ENCODE results near the gene IFITM5.
"Not testable (repeated sequence)": the region's sequence is repeated elsewhere in the genome, so short reads cannot be mapped to it uniquely, and the experiment has no call there.

Gene IFITM5

GRCh38 chr11:299081-299891, at the start of gene IFITM5:
TSS of gene IFITM5 (minus strand) at chr11:299526. CDS start at chr11:299490, 36 bp downstream.
- no peak for DNase-seq (ENCODE audit: low spot score)

GRCh38 chr11:346529-346928, 47.2 kb upstream of the IFITM5 start:
- no peak for DNase-seq (ENCODE audit: low spot score)

GRCh38 chr11:344836-345578, 45.7 kb upstream of the IFITM5 start:
- no peak for DNase-seq (ENCODE audit: low spot score)

- DNase-seq (ENCODE audit: low spot score) = no peak
Observed at GRCh38 chr11:342328-342727, 43.0 kb upstream of the IFITM5 start.

GRCh38 chr11:340539-341512, 41.5 kb upstream of the IFITM5 start:
- no peak for DNase-seq (ENCODE audit: low spot score)

GRCh38 chr11:339963-340362, 40.6 kb upstream of the IFITM5 start:
- DNase-seq (ENCODE audit: low spot score) = no peak

GRCh38 chr11:337711-338110, 38.4 kb upstream of the IFITM5 start:
- no peak for DNase-seq (ENCODE audit: low spot score)

GRCh38 chr11:336659-337198, 37.4 kb upstream of the IFITM5 start:
- no peak for DNase-seq (ENCODE audit: low spot score)

- no peak for DNase-seq (ENCODE audit: low spot score)
Observed at GRCh38 chr11:335779-336658, 36.7 kb upstream of the IFITM5 start.

- no peak for DNase-seq (ENCODE audit: low spot score)
Observed at GRCh38 chr11:334264-334994, 35.1 kb upstream of the IFITM5 start.

- DNase-seq (ENCODE audit: low spot score) = not testable (repeated sequence)
Observed at GRCh38 chr11:333616-334263, 34.4 kb upstream of the IFITM5 start.

- DNase-seq (ENCODE audit: low spot score) = no peak
Observed at GRCh38 chr11:332651-333480, 33.5 kb upstream of the IFITM5 start.

GRCh38 chr11:331358-332060, 32.2 kb upstream of the IFITM5 start:
- no peak for DNase-seq (ENCODE audit: low spot score)

- DNase-seq (ENCODE audit: low spot score) = no peak
Observed at GRCh38 chr11:330694-331357, 31.5 kb upstream of the IFITM5 start.

GRCh38 chr11:330307-330693, 31.0 kb upstream of the IFITM5 start:
- no peak for DNase-seq (ENCODE audit: low spot score)

- no peak for DNase-seq (ENCODE audit: low spot score)
Observed at GRCh38 chr11:329886-330253, 30.5 kb upstream of the IFITM5 start.

- not testable (repeated sequence) for DNase-seq (ENCODE audit: low spot score)
Observed at GRCh38 chr11:328516-329100, 29.3 kb upstream of the IFITM5 start.
